ENCODE results near the gene FYTTD1.

DNA sequence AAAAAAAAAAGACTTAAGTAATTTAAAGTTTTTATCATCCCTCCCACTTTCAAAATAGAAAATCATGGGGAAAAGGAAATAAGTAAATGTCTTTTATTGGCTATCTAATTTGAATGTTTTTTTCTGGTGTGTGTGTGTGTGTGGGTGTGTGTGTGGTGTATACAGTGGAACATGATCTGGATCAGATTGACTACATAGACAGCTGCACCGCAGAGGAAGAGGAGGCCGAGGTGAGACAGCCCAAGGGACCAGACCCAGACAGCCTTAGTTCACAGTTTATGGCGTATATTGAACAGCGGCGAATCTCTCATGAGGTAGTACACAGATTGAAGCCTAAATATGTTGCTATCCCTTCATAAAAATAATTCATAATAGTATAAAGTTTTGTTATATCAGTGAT, 85.8 kb downstream of the FYTTD1 start:
- TF ChIP-seq, protein P1, sequence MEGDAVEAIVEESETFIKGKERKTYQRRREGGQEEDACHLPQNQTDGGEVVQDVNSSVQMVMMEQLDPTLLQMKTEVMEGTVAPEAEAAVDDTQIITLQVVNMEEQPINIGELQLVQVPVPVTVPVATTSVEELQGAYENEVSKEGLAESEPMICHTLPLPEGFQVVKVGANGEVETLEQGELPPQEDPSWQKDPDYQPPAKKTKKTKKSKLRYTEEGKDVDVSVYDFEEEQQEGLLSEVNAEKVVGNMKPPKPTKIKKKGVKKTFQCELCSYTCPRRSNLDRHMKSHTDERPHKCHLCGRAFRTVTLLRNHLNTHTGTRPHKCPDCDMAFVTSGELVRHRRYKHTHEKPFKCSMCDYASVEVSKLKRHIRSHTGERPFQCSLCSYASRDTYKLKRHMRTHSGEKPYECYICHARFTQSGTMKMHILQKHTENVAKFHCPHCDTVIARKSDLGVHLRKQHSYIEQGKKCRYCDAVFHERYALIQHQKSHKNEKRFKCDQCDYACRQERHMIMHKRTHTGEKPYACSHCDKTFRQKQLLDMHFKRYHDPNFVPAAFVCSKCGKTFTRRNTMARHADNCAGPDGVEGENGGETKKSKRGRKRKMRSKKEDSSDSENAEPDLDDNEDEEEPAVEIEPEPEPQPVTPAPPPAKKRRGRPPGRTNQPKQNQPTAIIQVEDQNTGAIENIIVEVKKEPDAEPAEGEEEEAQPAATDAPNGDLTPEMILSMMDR (IDR thresholded peaks at IDR 0.05), result no peak
- TF ChIP-seq POLR2AphosphoS5 (IDR thresholded peaks at IDR 0.05) (no peak), EP300 (IDR thresholded peaks at IDR 0.05; ENCODE audit: low read depth) (no peak), POLR2A (IDR thresholded peaks at IDR 0.05) (no peak)
